ENCODE data around the gene OPTN.

DNA sequence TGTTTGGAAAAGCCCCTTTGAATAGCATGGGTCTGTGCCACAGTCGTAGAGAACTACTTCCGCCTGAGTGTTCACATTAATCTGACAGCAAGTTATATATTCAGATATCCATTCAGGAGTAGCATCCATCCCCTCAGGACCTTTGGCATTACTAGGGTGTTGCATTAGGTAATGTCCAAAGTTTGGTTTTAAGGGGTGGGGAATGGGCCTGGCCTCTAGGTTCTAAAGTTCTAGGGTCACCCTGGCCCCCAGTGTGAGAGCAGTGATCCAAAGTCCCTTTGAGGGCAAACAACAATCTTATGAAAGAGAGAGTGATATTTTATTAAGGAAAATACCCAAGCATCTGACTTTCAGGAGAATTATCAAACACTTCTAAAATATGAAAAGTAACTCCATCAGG lies 73.7 kb downstream of the OPTN start:
- no peak for TF ChIP-seq CTCF (IDR thresholded peaks at IDR 0.05)
- TF ChIP-seq POLR2A (IDR thresholded peaks at IDR 0.05), result no peak
